Calu3 (cell line): ENCODE results near the gene ULK3. TPM values are rescaled to one million over a fixed set of nuclear protein-coding genes. Genes with fewer than 3 reads are reported as not detected.

Experiments
- BruUV-seq: library from RNA; stranded (reverse); fragments of 400-500 nt; replicated peaks from 2 replicates; lab custom pipeline; 2021; lab: Mats Ljungman, UMichigan
- CTCF ChIA-PET: fragments of 300-600 bp; sonication (Branson Sonifier 250); formaldehyde crosslinking; loops from one replicate; lab custom pipeline; 2022; ENCODE audit warnings: antibody characterized with exemption; lab: Charles Lee
- DNase-seq: peaks from one replicate; pipeline ENCODE4 v3.0.0; 2022
- H3K27ac Mint-ChIP-seq: one replicate; pipeline ENCODE4 v1.8.0; 2022; ENCODE audit warnings: mixed read lengths; ENCODE audit not compliant: unreplicated experiment
- H3K27me3 Mint-ChIP-seq: one replicate; pipeline ENCODE4 v1.8.0; 2022; ENCODE audit warnings: mixed read lengths; ENCODE audit not compliant: unreplicated experiment
- H3K36me3 Mint-ChIP-seq: one replicate; pipeline ENCODE4 v1.8.0; 2022; ENCODE audit warnings: mild to moderate bottlenecking, moderate library complexity, mixed read lengths; ENCODE audit not compliant: insufficient read depth, unreplicated experiment
- H3K4me1 Mint-ChIP-seq: one replicate; pipeline ENCODE4 v1.8.0; 2022; ENCODE audit warnings: mild to moderate bottlenecking, low read depth, mixed read lengths; ENCODE audit not compliant: unreplicated experiment
- H3K4me3 Mint-ChIP-seq: one replicate; pipeline ENCODE4 v1.8.0; 2022; ENCODE audit warnings: mild to moderate bottlenecking, low read depth, moderate library complexity, mixed read lengths; ENCODE audit not compliant: unreplicated experiment
- H3K9me3 Mint-ChIP-seq: one replicate; pipeline ENCODE4 v1.8.0; 2022; ENCODE audit warnings: low read depth, mixed read lengths; ENCODE audit not compliant: unreplicated experiment
- intact Hi-C: fragments of 100-400 bp; cut with micrococcal nuclease; formaldehyde crosslinking; loops from one replicate; pipeline ENCODE4 v1.10.0; 2022; ENCODE audit not compliant: unreplicated experiment
- total RNA-seq: library from RNA; stranded (reverse); gene quantifications from 2 replicates; pipeline ENCODE4 v1.2.3, GENCODE V29; 2022
- TF ChIP-seq, protein P1 (sequence below): fragments of 200-600 bp; IDR thresholded peaks from one replicate; pipeline ENCODE4 v1.8.0; 2022; ENCODE audit warnings: antibody characterized with exemption; ENCODE audit not compliant: unreplicated experiment

The ULK3 gene
- total RNA-seq, 1 experiment from 2014 or later: 33.8 TPM

GRCh38 chr15:74801311-74801997 is 41.5 kb downstream of the ULK3 start:
- CTCF ChIA-PET: interaction anchor here (1.1 to 2.4 kb wide), 3 partner anchors 20 to 100 kb away, joined by 3 to 19 read pairs (median 5); partner anchors contain the start of gene CSK

DNA sequence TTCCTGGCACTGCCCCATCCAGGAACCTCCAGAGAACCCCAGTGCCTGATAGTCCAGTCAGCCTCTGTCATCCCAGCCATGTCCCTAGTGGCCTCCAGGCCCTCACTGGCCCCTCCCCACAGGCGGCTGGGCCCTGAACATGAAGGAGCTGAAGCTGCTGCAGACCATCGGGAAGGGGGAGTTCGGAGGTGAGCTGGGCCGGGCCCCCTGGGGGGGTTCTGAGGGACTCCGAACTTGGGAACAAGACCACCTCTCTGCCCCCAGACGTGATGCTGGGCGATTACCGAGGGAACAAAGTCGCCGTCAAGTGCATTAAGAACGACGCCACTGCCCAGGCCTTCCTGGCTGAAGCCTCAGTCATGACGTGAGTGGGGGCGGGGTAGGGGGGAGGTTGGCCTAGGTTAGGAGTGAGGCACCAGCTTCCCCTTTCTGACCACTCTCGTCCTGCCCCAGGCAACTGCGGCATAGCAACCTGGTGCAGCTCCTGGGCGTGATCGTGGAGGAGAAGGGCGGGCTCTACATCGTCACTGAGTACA is 42.3 kb downstream of the ULK3 start:
- BruUV-seq: no TSS peak
- Mint-ChIP-seq H3K9me3 (no peaks in the 10 kb centered on the region), H3K27ac (no peak overlapping the region), H3K36me3 (peaks cover 36% of the 10 kb centered on the region), H3K4me3 (no peak overlapping the region), H3K27me3 (no peaks in the 10 kb centered on the region), H3K4me1 (no peaks in the 10 kb centered on the region)
- intact Hi-C loops: loop anchor here (1.0 kb wide), 1 partner anchor 31 kb away; no protein-coding TSS in a partner anchor
- no peak for DNase-seq
- CTCF ChIA-PET: interaction anchor here (0.9 to 2.4 kb wide), 5 partner anchors 11 to 150 kb away, joined by 3 to 19 read pairs (median 3); partner anchors contain the start of gene CSK
- TF ChIP-seq, protein P1, sequence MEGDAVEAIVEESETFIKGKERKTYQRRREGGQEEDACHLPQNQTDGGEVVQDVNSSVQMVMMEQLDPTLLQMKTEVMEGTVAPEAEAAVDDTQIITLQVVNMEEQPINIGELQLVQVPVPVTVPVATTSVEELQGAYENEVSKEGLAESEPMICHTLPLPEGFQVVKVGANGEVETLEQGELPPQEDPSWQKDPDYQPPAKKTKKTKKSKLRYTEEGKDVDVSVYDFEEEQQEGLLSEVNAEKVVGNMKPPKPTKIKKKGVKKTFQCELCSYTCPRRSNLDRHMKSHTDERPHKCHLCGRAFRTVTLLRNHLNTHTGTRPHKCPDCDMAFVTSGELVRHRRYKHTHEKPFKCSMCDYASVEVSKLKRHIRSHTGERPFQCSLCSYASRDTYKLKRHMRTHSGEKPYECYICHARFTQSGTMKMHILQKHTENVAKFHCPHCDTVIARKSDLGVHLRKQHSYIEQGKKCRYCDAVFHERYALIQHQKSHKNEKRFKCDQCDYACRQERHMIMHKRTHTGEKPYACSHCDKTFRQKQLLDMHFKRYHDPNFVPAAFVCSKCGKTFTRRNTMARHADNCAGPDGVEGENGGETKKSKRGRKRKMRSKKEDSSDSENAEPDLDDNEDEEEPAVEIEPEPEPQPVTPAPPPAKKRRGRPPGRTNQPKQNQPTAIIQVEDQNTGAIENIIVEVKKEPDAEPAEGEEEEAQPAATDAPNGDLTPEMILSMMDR: no peak

More at GRCh38 chr15:74801311-74801997, 41.5 kb downstream of the ULK3 start:
- Mint-ChIP-seq H3K27ac (no peak overlapping the region), H3K9me3 (no peaks in the 10 kb centered on the region), H3K4me1 (no peaks in the 10 kb centered on the region), H3K36me3 (peaks cover 31% of the 10 kb centered on the region), H3K27me3 (peaks cover 3% of the 10 kb centered on the region), H3K4me3 (no peak overlapping the region)
- DNase-seq: no peak
- TF ChIP-seq, protein P1: no peak
- BruUV-seq: no TSS peak
- intact Hi-C loops: no loop called here

DNA sequence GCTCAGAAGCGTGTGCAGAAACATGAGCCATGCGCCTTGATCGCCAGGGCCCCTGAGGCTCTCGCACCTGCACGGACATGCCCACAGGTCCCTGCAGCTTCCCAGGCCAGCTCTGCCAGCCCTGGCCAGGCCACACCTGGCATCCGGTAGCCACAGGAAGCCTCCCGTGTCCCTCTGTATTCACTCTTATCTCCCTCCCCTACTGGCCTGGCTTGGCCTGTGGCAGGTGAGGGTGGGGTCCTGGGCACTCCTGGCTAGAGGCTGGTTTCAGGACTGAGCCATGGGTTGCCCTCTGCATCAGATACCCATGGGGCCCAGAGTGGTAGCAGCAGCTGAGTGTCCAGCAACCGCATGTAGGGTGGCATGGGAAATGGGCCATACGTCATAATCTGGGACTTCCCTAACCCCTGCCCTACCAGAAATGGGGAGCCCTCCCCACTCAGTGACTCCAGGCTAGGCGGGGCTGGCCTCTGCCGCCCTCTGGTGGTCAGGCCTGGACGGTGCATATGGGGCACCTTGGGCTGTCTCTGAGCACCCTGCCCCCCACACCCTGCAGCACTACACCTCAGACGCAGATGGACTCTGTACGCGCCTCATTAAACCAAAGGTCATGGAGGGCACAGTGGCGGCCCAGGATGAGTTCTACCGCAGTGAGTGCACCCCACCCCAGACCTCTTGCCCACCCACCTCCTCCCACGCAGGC is 42.9 kb downstream of the ULK3 start:
- intact Hi-C loops: loop anchor here (1.0 kb wide), 1 partner anchor 31 kb away; no protein-coding TSS in a partner anchor
- BruUV-seq: no TSS peak
- TF ChIP-seq, protein P1: peak; percentile 98
- CTCF ChIA-PET: interaction anchor here (0.6 to 2.4 kb wide), 9 partner anchors 11 to 767 kb away, joined by 3 to 19 read pairs (median 3); partner anchors contain the start of genes CPLX3 and CSK
- DNase-seq: peak; percentile 91
- no peak overlapping the region for H3K27ac Mint-ChIP-seq
- H3K4me1 Mint-ChIP-seq: no peaks in the 10 kb centered on the region
- H3K4me3 Mint-ChIP-seq: no peak overlapping the region
- peaks cover 36% of the 10 kb centered on the region for H3K36me3 Mint-ChIP-seq
- no peaks in the 10 kb centered on the region for H3K27me3 Mint-ChIP-seq
- no peaks in the 10 kb centered on the region for H3K9me3 Mint-ChIP-seq

GRCh38 chr15:74799255-74799855 is 43.6 kb downstream of the ULK3 start:
- TF ChIP-seq, protein P1: no peak
- intact Hi-C loops: no loop called here
- Mint-ChIP-seq H3K9me3 (no peaks in the 10 kb centered on the region), H3K36me3 (peaks cover 36% of the 10 kb centered on the region), H3K27me3 (no peaks in the 10 kb centered on the region), H3K4me1 (no peaks in the 10 kb centered on the region), H3K4me3 (no peak overlapping the region), H3K27ac (no peak overlapping the region)
- CTCF ChIA-PET: interaction anchor here (0.6 to 2.4 kb wide), 9 partner anchors 10 to 767 kb away, joined by 3 to 19 read pairs (median 3); partner anchors contain the start of genes CPLX3 and CSK
- no peak for DNase-seq
- BruUV-seq: no TSS peak
